Measurements from ENCODE around the gene TSPEAR. TPM values are rescaled to one million over a fixed set of nuclear protein-coding genes. Genes with fewer than 3 reads are reported as not detected.

The TSPEAR gene
- total RNA-seq, 1 experiment from 2014 or later: not detected

DNA sequence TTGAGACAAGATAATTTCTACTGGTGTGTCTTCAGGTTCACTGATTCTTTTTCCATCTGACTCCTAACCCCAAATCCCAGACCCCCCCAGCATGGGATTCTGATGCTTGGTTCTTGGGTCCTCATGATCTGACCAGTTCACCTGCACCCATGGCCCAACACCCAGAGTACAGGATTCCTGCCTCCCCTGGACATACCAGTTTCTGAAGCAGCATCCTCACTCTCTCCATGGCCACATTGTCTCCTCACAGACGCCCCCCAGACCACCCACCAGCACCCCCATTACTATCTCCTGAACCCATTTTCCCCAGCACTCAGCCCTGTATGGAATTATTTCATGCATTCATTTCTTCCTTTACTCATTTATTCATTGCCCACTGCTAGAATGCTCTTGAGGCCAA, 54.5 kb downstream of the TSPEAR start:
- no peak for DNase-seq
- no peaks in the 10 kb centered on the region for H3K27me3 ChIP-seq (ENCODE audit: low read length)
- H3K9me3 ChIP-seq (ENCODE audit: low read length): no peaks in the 10 kb centered on the region
- H3K4me3 ChIP-seq (ENCODE audit: low read length): no peak overlapping the region
- no peak overlapping the region for H3K9ac ChIP-seq (ENCODE audit: low read length)
- no peaks in the 10 kb centered on the region for H3K36me3 ChIP-seq (ENCODE audit: insufficient read depth, low read length)
- no peaks in the 10 kb centered on the region for H3K4me1 ChIP-seq (ENCODE audit: low read length)
- no peak overlapping the region for H3K27ac ChIP-seq (ENCODE audit: low read length)
- H3K79me2 ChIP-seq (ENCODE audit: low read length): no peaks in the 10 kb centered on the region
- no peak overlapping the region for H2AFZ ChIP-seq (ENCODE audit: low read length)
- H3K9me2 ChIP-seq (replicated peaks; ENCODE audit: insufficient read depth, low read length): no peaks in the 10 kb centered on the region
- no peaks in the 10 kb centered on the region for H4K20me1 ChIP-seq (ENCODE audit: insufficient read depth, low read depth, low read length)
- no peak overlapping the region for H3K4me2 ChIP-seq (ENCODE audit: low read depth, low read length, poor library complexity, severe bottlenecking)

- Histone ChIP-seq H3K4me3 (ENCODE audit: low read length) (no peak within 1 kb of the TSS), H4K20me1 (ENCODE audit: insufficient read depth, low read depth, low read length) (no peaks in the 10 kb centered on the region), H3K9me2 (replicated peaks; ENCODE audit: insufficient read depth, low read length) (no peaks in the 10 kb centered on the region), H3K4me2 (ENCODE audit: low read depth, low read length, poor library complexity, severe bottlenecking) (no peak within 1 kb of the TSS), H3K79me2 (ENCODE audit: low read length) (no peaks in the 10 kb centered on the region), H3K9ac (ENCODE audit: low read length) (no peak within 1 kb of the TSS), H3K27me3 (ENCODE audit: low read length) (no peaks in the 10 kb centered on the region), H3K4me1 (ENCODE audit: low read length) (no peaks in the 10 kb centered on the region), H3K36me3 (ENCODE audit: insufficient read depth, low read length) (no peaks in the 10 kb centered on the region), H2AFZ (ENCODE audit: low read length) (no peak within 1 kb of the TSS), H3K27ac (ENCODE audit: low read length) (no peak within 1 kb of the TSS), H3K9me3 (ENCODE audit: low read length) (no peaks in the 10 kb centered on the region)
- no peak for DNase-seq
Measured at GRCh38 chr21:44654576-44655175, 56.7 kb downstream of the TSPEAR start, which contains the start of gene KRTAP12-4. KRTAP12-4 (minus strand) TSS chr21:44654659; CDS start chr21:44654614, 45 bp downstream.

GRCh38 chr21:44653656-44654575, 57.5 kb downstream of the TSPEAR start:
- Histone ChIP-seq H3K27me3 (ENCODE audit: low read length) (no peaks in the 10 kb centered on the region), H3K36me3 (ENCODE audit: insufficient read depth, low read length) (no peaks in the 10 kb centered on the region), H3K9me3 (ENCODE audit: low read length) (no peaks in the 10 kb centered on the region), H2AFZ (ENCODE audit: low read length) (no peak overlapping the region), H3K79me2 (ENCODE audit: low read length) (no peaks in the 10 kb centered on the region), H3K9me2 (replicated peaks; ENCODE audit: insufficient read depth, low read length) (no peaks in the 10 kb centered on the region), H3K4me1 (ENCODE audit: low read length) (no peaks in the 10 kb centered on the region), H3K27ac (ENCODE audit: low read length) (no peak overlapping the region), H3K4me3 (ENCODE audit: low read length) (no peak overlapping the region), H4K20me1 (ENCODE audit: insufficient read depth, low read depth, low read length) (no peaks in the 10 kb centered on the region), H3K4me2 (ENCODE audit: low read depth, low read length, poor library complexity, severe bottlenecking) (no peak overlapping the region), H3K9ac (ENCODE audit: low read length) (no peak overlapping the region)
- DNase-seq: no peak

GRCh38 chr21:44653123-44653522, 58.2 kb downstream of the TSPEAR start:
- no peak overlapping the region for H3K4me2 ChIP-seq (ENCODE audit: low read depth, low read length, poor library complexity, severe bottlenecking)
- no peak for DNase-seq
- no peak overlapping the region for H2AFZ ChIP-seq (ENCODE audit: low read length)
- H3K4me1 ChIP-seq (ENCODE audit: low read length): no peaks in the 10 kb centered on the region
- no peaks in the 10 kb centered on the region for H3K27me3 ChIP-seq (ENCODE audit: low read length)
- H3K4me3 ChIP-seq (ENCODE audit: low read length): no peak overlapping the region
- H3K79me2 ChIP-seq (ENCODE audit: low read length): no peaks in the 10 kb centered on the region
- no peaks in the 10 kb centered on the region for H3K36me3 ChIP-seq (ENCODE audit: insufficient read depth, low read length)
- H3K9ac ChIP-seq (ENCODE audit: low read length): no peak overlapping the region
- no peaks in the 10 kb centered on the region for H3K9me3 ChIP-seq (ENCODE audit: low read length)
- H3K27ac ChIP-seq (ENCODE audit: low read length): no peak overlapping the region
- no peaks in the 10 kb centered on the region for H3K9me2 ChIP-seq (replicated peaks; ENCODE audit: insufficient read depth, low read length)
- no peaks in the 10 kb centered on the region for H4K20me1 ChIP-seq (ENCODE audit: insufficient read depth, low read depth, low read length)

DNA sequence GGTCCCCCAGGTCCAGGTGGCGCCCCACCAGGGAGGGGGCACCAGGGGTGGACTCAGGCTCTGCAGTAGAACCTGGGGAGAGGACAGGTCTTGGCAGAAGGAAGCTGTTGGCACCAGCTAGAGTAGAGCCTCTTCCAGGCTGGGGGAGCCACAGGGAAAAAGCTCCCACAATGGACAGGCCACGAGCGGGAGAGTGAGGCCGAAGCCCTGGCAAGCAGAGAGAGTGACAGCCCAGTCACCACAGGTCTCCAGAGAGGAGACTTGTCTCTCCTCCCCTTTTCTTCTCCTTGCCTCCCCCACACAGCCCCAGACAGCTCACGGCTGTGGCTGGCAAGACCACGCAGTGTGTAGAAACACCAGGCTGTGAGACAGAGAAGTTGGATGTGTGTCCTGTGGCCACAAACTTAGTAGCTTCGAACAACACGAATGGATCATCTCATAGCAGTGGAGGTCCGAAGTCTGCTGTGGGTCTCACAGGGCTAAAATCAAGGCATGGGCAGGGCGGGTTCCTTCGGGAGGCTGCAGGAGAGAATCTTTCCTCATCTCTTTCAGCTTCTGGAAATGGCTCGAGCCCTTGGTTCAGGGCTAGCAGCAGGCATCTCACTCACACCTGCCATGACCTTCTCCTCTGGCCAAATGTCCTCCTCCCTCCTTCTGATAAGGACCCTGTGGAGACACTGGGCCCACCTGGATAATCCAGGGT, 60.2 kb downstream of the TSPEAR start:
- no peak overlapping the region for H2AFZ ChIP-seq (ENCODE audit: low read length)
- no peaks in the 10 kb centered on the region for H3K9me2 ChIP-seq (replicated peaks; ENCODE audit: insufficient read depth, low read length)
- H4K20me1 ChIP-seq (ENCODE audit: insufficient read depth, low read depth, low read length): no peaks in the 10 kb centered on the region
- H3K27me3 ChIP-seq (ENCODE audit: low read length): no peaks in the 10 kb centered on the region
- H3K4me1 ChIP-seq (ENCODE audit: low read length): no peaks in the 10 kb centered on the region
- no peak overlapping the region for H3K9ac ChIP-seq (ENCODE audit: low read length)
- no peaks in the 10 kb centered on the region for H3K79me2 ChIP-seq (ENCODE audit: low read length)
- no peaks in the 10 kb centered on the region for H3K36me3 ChIP-seq (ENCODE audit: insufficient read depth, low read length)
- H3K4me2 ChIP-seq (ENCODE audit: low read depth, low read length, poor library complexity, severe bottlenecking): no peak overlapping the region
- no peak for DNase-seq
- H3K27ac ChIP-seq (ENCODE audit: low read length): no peak overlapping the region
- no peak overlapping the region for H3K4me3 ChIP-seq (ENCODE audit: low read length)
- no peaks in the 10 kb centered on the region for H3K9me3 ChIP-seq (ENCODE audit: low read length)

DNA sequence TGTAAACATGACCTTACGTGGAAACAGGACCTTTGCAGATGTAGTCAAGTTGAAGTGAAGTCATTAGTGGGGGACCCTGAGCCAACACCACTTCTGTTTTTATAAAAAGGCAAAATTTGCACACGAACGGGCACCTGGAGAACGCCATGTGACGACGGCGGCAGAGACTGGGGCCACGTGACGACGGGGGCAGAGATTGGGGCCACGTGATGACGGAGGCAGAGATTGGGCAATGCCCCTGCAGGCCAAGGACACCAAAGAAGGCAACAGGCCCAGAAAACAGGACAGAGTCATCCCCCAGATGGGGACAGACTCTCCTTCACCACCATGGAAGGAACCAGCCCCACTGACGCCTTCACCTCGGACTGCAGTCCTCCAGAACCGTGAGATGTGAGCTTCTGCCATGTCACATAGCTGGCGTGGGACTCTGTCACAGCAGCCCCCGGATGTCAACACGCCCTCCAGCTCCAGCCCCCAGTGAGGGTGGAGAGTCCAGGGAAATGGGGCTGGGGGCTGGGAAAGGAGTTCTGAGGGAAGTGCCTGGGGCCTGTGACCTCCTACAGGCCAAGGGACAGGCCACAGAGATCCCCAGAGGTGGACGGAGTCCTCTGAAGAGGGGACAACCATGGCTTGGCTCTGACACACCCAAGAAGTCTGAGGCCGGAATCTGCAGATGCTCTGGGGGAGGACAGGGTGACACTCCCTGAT, 61.0 kb downstream of the TSPEAR start:
- H3K9me2 ChIP-seq (replicated peaks; ENCODE audit: insufficient read depth, low read length): no peaks in the 10 kb centered on the region

GRCh38 chr21:44649521-44650100, 61.8 kb downstream of the TSPEAR start:
- no peak overlapping the region for H3K27ac ChIP-seq (ENCODE audit: low read length)

More for the DNA sequence above, 61.0 kb downstream of the TSPEAR start:
- Histone ChIP-seq H3K4me3 (ENCODE audit: low read length) (no peak overlapping the region), H3K27me3 (ENCODE audit: low read length) (no peaks in the 10 kb centered on the region), H2AFZ (ENCODE audit: low read length) (no peak overlapping the region), H3K4me1 (ENCODE audit: low read length) (no peaks in the 10 kb centered on the region), H3K9ac (ENCODE audit: low read length) (no peak overlapping the region), H4K20me1 (ENCODE audit: insufficient read depth, low read depth, low read length) (no peaks in the 10 kb centered on the region), H3K9me3 (ENCODE audit: low read length) (no peaks in the 10 kb centered on the region), H3K27ac (ENCODE audit: low read length) (no peak overlapping the region), H3K79me2 (ENCODE audit: low read length) (no peaks in the 10 kb centered on the region), H3K4me2 (ENCODE audit: low read depth, low read length, poor library complexity, severe bottlenecking) (no peak overlapping the region), H3K36me3 (ENCODE audit: insufficient read depth, low read length) (no peaks in the 10 kb centered on the region)
- DNase-seq: no peak

More at GRCh38 chr21:44649521-44650100, 61.8 kb downstream of the TSPEAR start:
- Histone ChIP-seq H3K4me1 (ENCODE audit: low read length) (no peaks in the 10 kb centered on the region), H3K79me2 (ENCODE audit: low read length) (no peaks in the 10 kb centered on the region), H3K4me2 (ENCODE audit: low read depth, low read length, poor library complexity, severe bottlenecking) (no peak overlapping the region), H4K20me1 (ENCODE audit: insufficient read depth, low read depth, low read length) (no peaks in the 10 kb centered on the region), H2AFZ (ENCODE audit: low read length) (no peak overlapping the region), H3K9me3 (ENCODE audit: low read length) (peaks cover 5% of the 10 kb centered on the region; the same call in 1 of the 2 replicates), H3K36me3 (ENCODE audit: insufficient read depth, low read length) (no peaks in the 10 kb centered on the region), H3K9me2 (replicated peaks; ENCODE audit: insufficient read depth, low read length) (no peaks in the 10 kb centered on the region), H3K27me3 (ENCODE audit: low read length) (no peaks in the 10 kb centered on the region), H3K4me3 (ENCODE audit: low read length) (no peak overlapping the region), H3K9ac (ENCODE audit: low read length) (no peak overlapping the region)
- no peak for DNase-seq
